Effector memory CD8-positive, alpha-beta T cell (primary cell): ENCODE measurements around the gene EPHA6.
A peak's percentile ranks its signal among the peaks of the same experiment; 100 is the strongest.

ENCODE experiments used
- ATAC-seq: fragments of 150-1000 bp; cut with Tn5 transposase; replicated peaks from 2 replicates; pipeline ENCODE4 v1.10.0; 2021; ENCODE audit warnings: mild to moderate bottlenecking, moderate library complexity
- DNase-seq, 3 experiments: peaks; one replicate each; pipeline ENCODE4 v3.0.0; 2021
- H3K27ac Mint-ChIP-seq, 2 donors: one replicate each; pipeline ENCODE4 v1.8.0; 2022; ENCODE audit warnings: mild to moderate bottlenecking in 2 of 2, mixed read lengths in 2 of 2, moderate library complexity in 2 of 2
- H3K27me3 Mint-ChIP-seq, 2 donors: one replicate each; pipeline ENCODE4 v1.8.0; 2022; ENCODE audit warnings: mixed read lengths in 2 of 2
- H3K36me3 Mint-ChIP-seq: one replicate; pipeline ENCODE4 v1.8.0; 2022; ENCODE audit warnings: mild to moderate bottlenecking, moderate library complexity, mixed read lengths; ENCODE audit not compliant: insufficient read depth
- H3K4me1 Mint-ChIP-seq, 2 donors: one replicate each; pipeline ENCODE4 v1.8.0; 2022; ENCODE audit warnings: low read depth in 2 of 2, mixed read lengths in 2 of 2
- H3K4me3 Mint-ChIP-seq, 2 donors: one replicate each; pipeline ENCODE4 v1.8.0; 2022; ENCODE audit warnings: mild to moderate bottlenecking in 2 of 2, mixed read lengths in 2 of 2, moderate library complexity in 2 of 2
- H3K9me3 Mint-ChIP-seq, 2 donors: one replicate each; pipeline ENCODE4 v1.8.0; 2022; ENCODE audit warnings: mixed read lengths in 2 of 2
- total RNA-seq, 9 experiments: gene quantifications; one replicate each; lab custom pipeline; 2026; lab: John Stamatoyannopoulos, UW

Gene EPHA6
- total RNA-seq: 0 to 0.90 (median 0.06) reads per million in 9 experiments

DNA sequence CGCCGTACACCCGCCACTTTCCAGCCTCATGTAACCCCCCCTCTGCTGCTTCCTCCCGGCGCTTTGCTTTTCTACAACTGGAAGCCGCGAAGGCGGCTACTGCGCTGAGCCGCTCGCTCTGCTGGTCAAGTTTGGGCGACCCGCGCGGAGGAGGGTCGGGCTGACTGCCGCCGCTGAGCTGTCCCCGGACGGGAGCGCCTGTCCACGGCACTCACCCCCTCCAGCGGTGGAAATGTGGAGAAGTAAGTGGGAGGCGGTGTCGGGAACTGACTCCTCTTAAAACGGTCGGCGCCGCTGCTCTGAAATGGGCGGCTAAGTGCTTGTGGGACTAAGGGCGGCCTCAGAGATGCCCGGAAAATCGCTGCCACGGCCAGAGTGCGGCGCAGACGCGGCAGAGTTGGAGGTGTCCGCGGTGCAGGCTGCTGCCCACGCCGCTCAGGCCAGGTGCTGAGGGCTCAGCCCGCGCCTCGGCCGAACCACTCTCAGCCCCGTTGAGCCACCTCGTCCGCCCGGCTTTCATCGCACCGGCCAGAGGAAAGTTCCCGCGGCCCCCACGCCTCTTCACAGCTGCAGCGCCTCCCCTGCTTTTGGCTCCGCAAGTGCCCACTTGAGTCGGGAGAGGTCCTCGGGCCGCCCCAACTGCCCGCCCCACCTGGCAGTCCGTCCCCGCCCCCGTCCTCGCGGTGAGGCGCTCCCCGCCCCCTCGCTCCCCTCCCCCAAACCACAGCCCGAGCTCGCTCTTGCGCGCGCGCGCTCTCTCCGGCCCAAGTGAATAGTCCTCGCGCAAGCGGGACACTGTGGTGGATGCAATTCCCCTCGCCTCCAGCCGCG is at the start of gene EPHA6:
Gene EPHA6 (plus strand): TSS at position 775 of the 831 bp plus-strand sequence.
- ATAC-seq (no peak), DNase-seq (no peak)
- Mint-ChIP-seq H3K9me3 (no peaks in the 10 kb centered on the region), H3K27ac (no peak within 1 kb of the TSS), H3K27me3 (peaks cover 9 to 22% of the 10 kb centered on the region in 2 donors), H3K36me3 (no peaks in the 10 kb centered on the region), H3K4me3 (peak within 1 kb of the TSS in 1 of 2 donors; percentile 51), H3K4me1 (peaks cover 0 to 2% of the 10 kb centered on the region in 2 donors)

DNA sequence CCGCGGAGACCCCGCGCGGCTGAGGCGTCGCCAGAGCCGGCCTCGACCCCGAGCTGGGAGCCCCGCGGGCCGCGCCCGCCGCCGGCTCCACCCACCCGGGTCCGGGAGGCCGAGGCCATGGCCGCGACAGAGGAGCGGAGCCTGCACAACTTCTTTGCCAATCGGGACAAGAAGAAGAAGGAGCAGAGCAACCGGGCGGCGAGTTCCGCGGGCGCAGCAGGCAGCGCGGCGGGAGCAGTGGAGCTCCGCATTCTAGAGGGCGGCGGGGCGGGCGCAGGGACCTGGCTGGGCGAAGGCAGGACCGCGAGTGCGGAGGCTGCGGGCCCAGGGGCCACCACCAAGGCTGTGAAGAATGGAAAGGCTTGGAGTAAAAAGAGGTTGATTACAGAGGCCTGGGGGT is 37.6 kb upstream of the EPHA6 start:
- Mint-ChIP-seq H3K4me3 (no peak overlapping the region), H3K27ac (no peak overlapping the region), H3K9me3 (peaks cover 14 to 25% of the 10 kb centered on the region in 2 donors), H3K27me3 (no peaks in the 10 kb centered on the region), H3K36me3 (no peaks in the 10 kb centered on the region), H3K4me1 (no peaks in the 10 kb centered on the region)
- no peak for ATAC-seq
- no peak for DNase-seq

DNA sequence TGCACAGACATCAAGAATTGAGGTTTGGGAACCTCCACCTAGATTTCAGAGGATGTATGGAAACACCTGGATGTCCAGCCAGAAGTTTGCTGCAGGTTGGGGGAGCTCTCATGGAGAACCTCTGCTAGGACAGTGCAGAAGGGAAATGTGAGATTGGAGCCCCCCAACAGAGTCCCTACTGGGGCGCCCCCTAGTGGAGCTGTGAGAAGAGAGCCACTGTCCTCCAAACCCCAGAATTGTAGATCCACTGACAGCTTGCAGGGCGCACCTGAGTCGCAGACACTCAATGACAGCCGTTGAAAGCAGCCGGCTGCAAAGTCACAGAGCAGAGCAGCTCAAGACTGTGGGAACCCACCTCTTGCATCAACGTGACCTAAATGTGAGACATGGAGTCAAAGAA is 34.6 kb upstream of the EPHA6 start:
- Mint-ChIP-seq H3K27me3 (no peaks in the 10 kb centered on the region), H3K4me3 (no peak overlapping the region), H3K27ac (no peak overlapping the region), H3K36me3 (no peaks in the 10 kb centered on the region), H3K9me3 (peaks cover 11 to 19% of the 10 kb centered on the region in 2 donors), H3K4me1 (no peaks in the 10 kb centered on the region)
- no peak for DNase-seq
- ATAC-seq: no peak

DNA sequence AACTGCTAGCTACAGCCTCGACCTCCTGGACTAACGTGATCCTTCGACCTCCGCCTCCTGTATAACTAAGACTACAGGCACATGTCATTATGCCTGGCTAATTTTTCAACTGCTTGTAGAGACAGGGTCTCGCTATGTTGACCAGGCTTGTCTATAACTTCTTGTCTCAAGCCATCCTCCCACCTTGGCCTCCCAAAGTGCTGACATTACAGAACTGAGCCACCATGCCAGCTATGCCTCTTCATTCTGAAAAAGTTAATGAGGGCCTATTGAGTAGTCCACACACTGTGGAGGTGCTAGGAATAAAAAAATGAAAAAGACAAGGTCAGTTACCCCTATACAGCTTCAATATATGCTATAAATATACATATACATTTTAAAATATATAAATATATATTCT is 18.3 kb upstream of the EPHA6 start:
- H3K36me3 Mint-ChIP-seq: no peaks in the 10 kb centered on the region
- no peaks in the 10 kb centered on the region for H3K27me3 Mint-ChIP-seq
- H3K9me3 Mint-ChIP-seq: peaks cover 12 to 21% of the 10 kb centered on the region in 2 donors
- ATAC-seq (no peak), DNase-seq (no peak)
- no peak overlapping the region for H3K4me3 Mint-ChIP-seq
- H3K4me1 Mint-ChIP-seq: no peaks in the 10 kb centered on the region
- no peak overlapping the region for H3K27ac Mint-ChIP-seq

DNA sequence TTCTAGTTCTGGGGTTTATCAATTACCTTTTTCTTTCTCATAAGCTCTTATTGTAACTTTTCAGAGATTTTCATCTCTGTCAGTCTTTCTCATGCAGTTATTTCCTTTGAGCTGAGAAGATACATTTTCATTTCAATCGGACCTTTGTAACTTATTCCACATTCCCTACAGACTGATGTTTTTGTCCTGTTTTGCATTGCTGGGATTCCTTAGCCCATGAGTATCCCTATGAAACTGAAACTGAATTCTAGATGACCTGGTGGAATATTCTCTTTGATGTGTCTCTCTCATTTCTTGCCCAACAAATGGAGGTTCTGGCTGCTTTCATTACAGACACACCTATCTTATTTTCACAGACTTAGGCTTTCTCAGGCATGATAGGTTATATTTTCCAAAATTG is 10.5 kb upstream of the EPHA6 start:
- no peak for DNase-seq
- H3K4me3 Mint-ChIP-seq: no peak overlapping the region
- no peak overlapping the region for H3K27ac Mint-ChIP-seq
- no peaks in the 10 kb centered on the region for H3K4me1 Mint-ChIP-seq
- no peaks in the 10 kb centered on the region for H3K36me3 Mint-ChIP-seq
- no peak for ATAC-seq
- H3K27me3 Mint-ChIP-seq: no peaks in the 10 kb centered on the region
- H3K9me3 Mint-ChIP-seq: peaks cover 0 to 3% of the 10 kb centered on the region in 2 donors

DNA sequence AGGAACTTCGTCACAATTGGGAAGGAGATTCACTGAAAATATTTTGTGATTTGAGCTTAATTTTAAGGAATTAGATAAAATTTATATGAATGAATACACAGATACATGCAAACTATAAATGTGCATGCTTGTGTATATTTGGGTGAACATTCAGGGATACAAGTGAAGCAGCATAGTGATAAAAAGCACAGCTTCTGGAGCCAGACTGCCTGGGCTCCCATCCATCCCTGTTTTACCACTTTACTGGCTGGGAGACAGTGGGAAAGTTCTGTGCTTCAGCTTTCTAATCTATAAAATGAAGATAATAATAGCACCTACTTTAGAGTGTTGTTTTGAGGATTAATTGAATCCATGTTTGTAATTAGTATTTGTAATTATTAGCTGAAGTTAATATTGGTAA is 8.1 kb upstream of the EPHA6 start:
- Mint-ChIP-seq H3K36me3 (no peaks in the 10 kb centered on the region), H3K27ac (no peak overlapping the region), H3K4me1 (no peaks in the 10 kb centered on the region), H3K27me3 (no peaks in the 10 kb centered on the region), H3K9me3 (no peaks in the 10 kb centered on the region), H3K4me3 (no peak overlapping the region)
- DNase-seq (no peak), ATAC-seq (no peak)

DNA sequence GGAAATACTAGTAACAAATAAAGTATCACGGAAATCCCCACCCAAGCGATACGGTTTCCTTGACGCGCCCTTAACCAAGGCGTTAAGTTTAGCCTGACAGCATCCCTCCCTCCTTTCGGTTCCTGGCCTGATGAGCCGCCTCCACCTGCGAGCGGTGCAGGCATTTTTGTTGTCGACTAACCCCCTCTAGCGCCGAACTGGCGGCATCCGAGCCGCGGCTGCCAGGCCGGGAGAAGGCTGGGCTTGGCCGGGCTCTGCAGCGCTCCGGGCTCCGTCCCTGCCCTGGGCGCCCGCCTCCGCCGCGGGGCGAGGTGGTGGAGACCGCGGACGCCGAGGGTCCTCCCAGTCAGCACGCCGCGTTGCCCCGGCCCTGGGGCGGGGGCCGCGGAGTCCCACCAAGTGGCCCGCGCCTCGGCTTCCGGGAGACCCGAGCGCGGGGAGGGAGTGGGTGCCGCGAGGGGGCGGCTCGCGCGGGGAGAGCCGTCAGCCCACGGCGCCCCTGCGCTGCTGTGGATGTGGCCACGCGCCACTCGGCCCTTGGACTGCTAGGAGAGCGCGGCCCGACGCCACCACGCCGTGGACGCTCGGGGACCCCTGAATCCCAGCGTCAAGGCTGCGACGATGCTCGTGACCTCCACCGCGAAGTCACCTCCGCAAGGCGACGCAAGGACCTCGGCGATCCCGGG is 1.1 kb upstream of the EPHA6 start:
- H3K9me3 Mint-ChIP-seq: no peaks in the 10 kb centered on the region
- H3K27me3 Mint-ChIP-seq: peaks cover 9 to 22% of the 10 kb centered on the region in 2 donors
- no peak for DNase-seq
- ATAC-seq: no peak
- no peaks in the 10 kb centered on the region for H3K36me3 Mint-ChIP-seq
- H3K4me1 Mint-ChIP-seq: peaks cover 0 to 2% of the 10 kb centered on the region in 2 donors
- H3K4me3 Mint-ChIP-seq: peak overlapping the region in 1 of 2 donors; percentile 51
- H3K27ac Mint-ChIP-seq: no peak overlapping the region

DNA sequence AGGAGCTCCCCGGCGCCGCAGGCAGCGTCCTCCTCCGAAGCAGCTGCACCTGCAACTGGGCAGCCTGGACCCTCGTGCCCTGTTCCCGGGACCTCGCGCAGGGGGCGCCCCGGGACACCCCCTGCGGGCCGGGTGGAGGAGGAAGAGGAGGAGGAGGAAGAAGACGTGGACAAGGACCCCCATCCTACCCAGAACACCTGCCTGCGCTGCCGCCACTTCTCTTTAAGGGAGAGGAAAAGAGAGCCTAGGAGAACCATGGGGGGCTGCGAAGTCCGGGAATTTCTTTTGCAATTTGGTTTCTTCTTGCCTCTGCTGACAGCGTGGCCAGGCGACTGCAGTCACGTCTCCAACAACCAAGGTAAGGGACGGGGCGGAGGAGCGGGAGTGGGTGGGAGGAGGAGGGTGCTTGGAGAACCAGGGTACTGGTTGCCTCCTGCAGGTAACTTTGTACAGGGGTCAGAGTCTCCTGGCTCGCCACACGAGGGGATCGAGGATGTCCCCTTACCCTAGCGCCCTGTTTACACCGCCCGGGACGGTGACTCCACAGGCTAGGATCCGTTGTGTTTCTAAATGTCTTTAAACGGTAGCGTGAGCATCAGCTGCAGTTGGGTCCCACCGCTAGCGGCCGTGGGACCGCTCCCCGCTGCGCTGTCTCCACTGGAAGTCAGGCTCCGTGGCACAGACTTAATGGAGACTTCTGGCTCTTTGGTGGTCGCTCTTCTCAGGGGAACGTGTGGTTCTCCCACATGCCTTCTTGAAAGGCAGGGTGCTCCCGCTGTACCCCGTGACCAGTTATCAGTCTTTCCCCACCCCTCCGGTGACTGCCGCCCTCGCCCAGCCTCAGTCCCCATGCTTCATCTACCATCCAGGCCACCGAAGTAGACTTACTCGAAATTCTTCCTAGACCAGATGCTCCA is 515 bp downstream of the EPHA6 start:
- H3K27ac Mint-ChIP-seq: no peak overlapping the region

DNA sequence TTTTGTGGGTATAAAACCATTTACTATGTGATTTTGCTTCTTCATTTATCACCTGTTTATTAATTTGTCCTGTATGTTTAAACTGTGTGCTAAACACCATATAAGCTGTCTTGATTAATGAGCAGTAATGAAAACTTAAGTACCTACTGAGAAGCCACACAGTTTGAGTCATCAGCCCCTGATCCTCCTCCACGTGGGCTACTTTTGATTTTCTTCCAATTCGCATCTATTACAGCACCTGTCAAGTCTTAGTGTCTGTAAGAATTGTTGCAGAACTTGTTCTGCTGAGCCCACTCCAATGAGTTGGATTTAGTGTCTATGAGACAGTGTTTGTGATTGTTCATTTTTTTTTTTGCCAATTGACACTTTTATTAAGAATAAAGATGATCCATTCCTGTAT is 16.8 kb downstream of the EPHA6 start:
- Mint-ChIP-seq H3K9me3 (peaks cover 4 to 7% of the 10 kb centered on the region in 2 donors), H3K4me3 (no peak overlapping the region), H3K4me1 (no peaks in the 10 kb centered on the region), H3K27ac (no peak overlapping the region), H3K27me3 (no peaks in the 10 kb centered on the region), H3K36me3 (no peaks in the 10 kb centered on the region)
- ATAC-seq (no peak), DNase-seq (no peak)

More for the DNA sequence above, 515 bp downstream of the EPHA6 start:
- H3K36me3 Mint-ChIP-seq: no peaks in the 10 kb centered on the region
- peaks cover 0 to 2% of the 10 kb centered on the region in 2 donors for H3K4me1 Mint-ChIP-seq
- peak overlapping the region in 1 of 2 donors; percentile 33 for H3K4me3 Mint-ChIP-seq
- peaks cover 9 to 22% of the 10 kb centered on the region in 2 donors for H3K27me3 Mint-ChIP-seq
- DNase-seq: no peak
- peaks cover 0 to 2% of the 10 kb centered on the region in 2 donors for H3K9me3 Mint-ChIP-seq
- ATAC-seq: no peak

DNA sequence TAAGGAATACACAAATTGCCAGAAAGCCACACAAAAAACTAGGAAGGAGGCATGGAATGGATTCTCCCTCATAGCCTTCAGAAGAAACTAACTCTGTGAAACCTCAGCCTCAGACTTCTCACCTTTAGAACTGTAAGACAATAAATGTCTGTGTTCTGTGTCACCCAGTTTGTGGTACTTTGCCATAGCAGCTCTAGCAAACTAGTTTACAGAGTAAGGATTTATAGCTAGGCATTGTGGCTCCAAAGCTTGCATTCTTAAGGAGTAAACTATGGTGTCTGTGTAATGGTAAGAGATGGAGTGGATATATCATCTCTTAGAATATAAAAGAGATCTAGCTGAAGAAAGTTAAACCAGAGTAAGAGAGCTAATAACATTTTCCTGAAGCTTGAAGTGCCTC is 18.9 kb downstream of the EPHA6 start:
- DNase-seq: no peak
- Mint-ChIP-seq H3K27me3 (no peaks in the 10 kb centered on the region), H3K4me1 (no peaks in the 10 kb centered on the region), H3K9me3 (peaks cover 4 to 7% of the 10 kb centered on the region in 2 donors), H3K4me3 (no peak overlapping the region), H3K36me3 (no peaks in the 10 kb centered on the region), H3K27ac (no peak overlapping the region)
- no peak for ATAC-seq

DNA sequence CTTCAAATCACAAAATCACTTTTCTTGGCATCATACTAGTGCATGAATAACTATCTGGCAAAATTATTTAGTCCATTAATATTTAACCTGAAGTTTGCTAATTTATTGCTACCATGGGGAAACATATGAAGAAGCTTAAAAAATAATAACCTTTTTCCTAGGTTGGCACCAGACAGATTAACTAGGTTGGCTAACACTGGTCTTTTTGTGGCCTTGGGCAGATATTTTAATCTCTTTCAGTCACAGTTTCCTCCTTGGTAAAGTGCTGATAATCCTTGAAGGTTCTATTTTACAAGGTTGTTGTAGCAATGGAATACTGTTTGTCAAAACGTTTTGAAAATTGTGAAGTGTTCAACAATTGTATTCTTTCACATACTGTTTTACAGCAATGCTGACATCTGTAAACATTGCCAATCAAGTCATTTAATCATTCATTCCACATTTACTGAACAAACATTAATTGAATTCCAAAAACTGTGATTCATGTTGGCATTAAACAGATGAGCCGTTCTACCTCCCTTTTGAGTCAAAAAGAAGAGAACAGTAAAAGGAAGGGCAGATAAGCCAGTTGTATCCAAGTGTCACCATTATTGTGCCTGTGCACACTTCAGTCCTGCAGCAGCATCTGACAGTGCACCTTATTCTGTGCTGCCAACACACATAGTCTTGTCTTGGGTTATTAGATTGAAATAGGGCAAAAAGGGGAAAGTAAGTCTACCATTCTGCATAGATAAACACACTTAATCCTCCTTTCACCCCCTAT is 21.9 kb downstream of the EPHA6 start:
- DNase-seq (no peak), ATAC-seq (no peak)
- H3K36me3 Mint-ChIP-seq: no peaks in the 10 kb centered on the region
- H3K4me3 Mint-ChIP-seq: no peak overlapping the region
- no peaks in the 10 kb centered on the region for H3K4me1 Mint-ChIP-seq
- no peak overlapping the region for H3K27ac Mint-ChIP-seq
- peaks cover 4 to 7% of the 10 kb centered on the region in 2 donors for H3K9me3 Mint-ChIP-seq
- H3K27me3 Mint-ChIP-seq: no peaks in the 10 kb centered on the region

DNA sequence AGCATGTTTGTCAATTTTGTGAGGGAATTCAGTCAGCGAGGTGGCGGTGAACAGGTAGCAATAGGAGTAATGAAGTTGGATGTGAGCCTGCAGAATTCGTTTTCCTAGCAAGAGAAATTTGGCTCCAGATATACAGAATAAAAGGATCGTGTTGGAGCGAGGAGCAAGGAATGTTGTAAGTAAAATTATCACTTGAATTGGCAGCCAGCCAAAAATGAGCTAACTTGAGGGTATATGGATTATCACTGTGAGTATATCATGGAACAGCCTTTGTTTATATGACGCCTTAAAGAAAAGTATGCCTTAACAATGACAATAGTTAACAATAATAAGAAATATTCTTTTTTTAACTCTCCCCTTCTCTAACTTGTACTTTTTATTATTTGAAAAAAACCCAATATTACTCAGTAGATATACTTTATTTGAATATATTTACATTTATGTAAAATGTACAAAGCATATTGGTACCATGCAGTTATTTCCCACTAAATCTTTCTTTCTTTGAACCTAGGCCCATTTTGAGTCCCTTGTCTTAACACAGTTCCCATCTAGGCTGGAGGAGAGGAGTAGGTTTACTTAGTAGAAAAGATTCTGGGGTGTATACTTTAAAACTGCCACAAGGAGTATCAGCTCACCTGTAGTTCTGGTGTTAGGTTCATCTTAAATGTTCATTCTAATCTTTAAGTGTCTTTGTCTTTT is 29.3 kb downstream of the EPHA6 start:
- Mint-ChIP-seq H3K4me1 (no peaks in the 10 kb centered on the region), H3K27me3 (no peaks in the 10 kb centered on the region), H3K36me3 (no peaks in the 10 kb centered on the region), H3K9me3 (peaks cover 0 to 2% of the 10 kb centered on the region in 2 donors), H3K4me3 (no peak overlapping the region), H3K27ac (no peak overlapping the region)
- ATAC-seq (no peak), DNase-seq (no peak)
